HepG2 (cell line): Measurements from ENCODE around the gene SHANK2. TPM values are rescaled to one million over a fixed set of nuclear protein-coding genes. Genes with fewer than 3 reads are reported as not detected.

ENCODE experiments used
- MAFF ChIP-seq: IDR thresholded peaks from 2 replicates; pipeline ENCODE4 v1.6.1; 2011; ENCODE audit warnings: low read depth, low read length, improper control_type of control experiment
- MTF1 ChIP-seq: sonication (generic); formaldehyde crosslinking; IDR thresholded peaks from 2 replicates; pipeline ENCODE4 v1.5.0; 2020; ENCODE audit warnings: missing genetic modification reagents
- MXD4 ChIP-seq: IDR thresholded peaks from 2 replicates; pipeline ENCODE4 v1.6.1; 2016; ENCODE audit warnings: mild to moderate bottlenecking, missing biosample characterization, missing genetic modification reagents
- YEATS2 ChIP-seq: sonication (generic); formaldehyde crosslinking; IDR thresholded peaks from 2 replicates; pipeline ENCODE4 v1.4.0; 2020; ENCODE audit warnings: missing genetic modification reagents, borderline replicate concordance
- ZBTB42 ChIP-seq: sonication (generic); formaldehyde crosslinking; IDR thresholded peaks from 2 replicates; pipeline ENCODE4 v1.5.0; 2020; ENCODE audit warnings: mild to moderate bottlenecking, missing genetic modification reagents
- ZNF737 ChIP-seq: sonication (generic); formaldehyde crosslinking; IDR thresholded peaks from 2 replicates; pipeline ENCODE4 v1.5.0; 2020; ENCODE audit warnings: missing genetic modification reagents, mild to moderate bottlenecking, borderline replicate concordance
- ZNF747 ChIP-seq: sonication (generic); formaldehyde crosslinking; IDR thresholded peaks from 2 replicates; pipeline ENCODE4 v1.8.1; 2023; ENCODE audit warnings: missing genetic modification reagents, mild to moderate bottlenecking, borderline replicate concordance
- ZNF839 ChIP-seq: sonication (generic); formaldehyde crosslinking; IDR thresholded peaks from 2 replicates; pipeline ENCODE4 v1.4.0; 2020; ENCODE audit warnings: missing genetic modification reagents, mild to moderate bottlenecking, borderline replicate concordance
- ZSCAN30 ChIP-seq: sonication (generic); formaldehyde crosslinking; IDR thresholded peaks from 2 replicates; pipeline ENCODE4 v1.5.0; 2020; ENCODE audit warnings: mild to moderate bottlenecking, missing genetic modification reagents
- polyA plus RNA-seq, 8 experiments: library from polyadenylated mRNA; depleted of rRNA in 3 of 8; stranded (reverse) in 7 of 8; unstranded in 1 of 8; fragments of >200 nt; fragmentation: Illumina TruSeq in 4 of 8; extraction: Trizol in 4 of 8; gene quantifications; 2 replicates each; pipeline versions ENCODE4 v1.2.1 to v1.2.3, GENCODE V29; 2011 to 2016; ENCODE audit warnings: low read depth in 4 of 8, missing spikeins in 1 of 8, mixed read lengths in 1 of 8; ENCODE audit not compliant: insufficient read depth in 1 of 8
- total RNA-seq, 5 experiments: library from RNA; depleted of rRNA; stranded (reverse); fragments of >200 nt; fragmentation: Illumina TruSeq; extraction: Trizol; gene quantifications; 2 replicates each; pipeline ENCODE4 v1.2.3, GENCODE V29; 2016; ENCODE audit warnings: low read depth in 1 of 5
- TF ChIP-seq, protein P1 (sequence below): conservative IDR thresholded peaks from 2 replicates; pipeline ENCODE4 v1.6.1; 2018; ENCODE audit warnings: missing genetic modification reagents
- TF ChIP-seq, protein P2 (sequence below): sonication (generic); formaldehyde crosslinking; IDR thresholded peaks from 2 replicates; pipeline ENCODE4 v1.5.0; 2020; ENCODE audit warnings: mild to moderate bottlenecking, missing genetic modification reagents, borderline replicate concordance
- TF ChIP-seq, protein P3 (sequence below): sonication (generic); formaldehyde crosslinking; IDR thresholded peaks from 2 replicates; pipeline ENCODE4 v1.9.0; 2022; ENCODE audit warnings: missing genetic modification reagents, mild to moderate bottlenecking, borderline replicate concordance

SHANK2 gene
- total and polyA plus RNA-seq, 2 of the 13 experiments (the other 11 are each of a cell fraction or from before 2014, with no cell fraction given) = 10.2 to 13.0 TPM

DNA sequence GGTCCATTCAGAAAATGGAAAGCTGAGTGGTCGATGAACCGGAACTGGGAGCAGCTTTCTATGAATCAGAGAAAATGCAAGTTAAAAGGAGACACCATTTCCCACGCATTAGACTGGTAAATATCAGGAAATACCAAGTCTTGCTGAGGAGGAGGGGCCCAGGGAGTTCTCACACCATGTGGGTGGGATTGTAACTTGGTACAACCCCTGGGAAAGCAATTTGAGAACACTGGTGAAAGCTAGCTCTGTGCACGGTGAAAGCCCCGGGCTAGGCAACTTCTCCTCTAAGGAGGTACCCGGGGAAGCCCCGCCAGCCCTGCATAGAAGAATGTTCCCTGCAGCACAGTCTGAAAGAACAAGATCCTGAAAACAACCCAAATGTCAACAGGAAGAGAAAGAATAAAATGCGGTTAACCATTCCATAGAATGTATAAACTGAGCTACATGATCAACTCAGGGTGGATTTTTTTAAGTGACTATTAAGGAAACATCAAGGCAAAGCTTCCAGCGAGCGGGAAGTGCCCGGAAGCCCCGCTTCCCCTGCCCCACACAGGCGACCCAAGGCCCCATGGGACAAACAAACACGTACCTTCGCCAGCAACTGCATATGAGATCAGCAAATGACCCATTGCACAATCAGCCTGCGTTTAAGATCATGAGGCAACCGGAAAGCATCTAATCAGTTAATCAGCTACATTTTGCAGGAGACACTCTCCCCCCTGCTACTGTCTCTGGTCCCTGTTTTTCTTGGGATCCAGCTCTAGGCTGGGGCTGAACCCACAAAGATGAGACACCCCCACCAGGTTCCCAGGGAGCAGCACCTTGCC lies 11.3 kb downstream of the SHANK2 start (continued):
- TF ChIP-seq, protein P1, sequence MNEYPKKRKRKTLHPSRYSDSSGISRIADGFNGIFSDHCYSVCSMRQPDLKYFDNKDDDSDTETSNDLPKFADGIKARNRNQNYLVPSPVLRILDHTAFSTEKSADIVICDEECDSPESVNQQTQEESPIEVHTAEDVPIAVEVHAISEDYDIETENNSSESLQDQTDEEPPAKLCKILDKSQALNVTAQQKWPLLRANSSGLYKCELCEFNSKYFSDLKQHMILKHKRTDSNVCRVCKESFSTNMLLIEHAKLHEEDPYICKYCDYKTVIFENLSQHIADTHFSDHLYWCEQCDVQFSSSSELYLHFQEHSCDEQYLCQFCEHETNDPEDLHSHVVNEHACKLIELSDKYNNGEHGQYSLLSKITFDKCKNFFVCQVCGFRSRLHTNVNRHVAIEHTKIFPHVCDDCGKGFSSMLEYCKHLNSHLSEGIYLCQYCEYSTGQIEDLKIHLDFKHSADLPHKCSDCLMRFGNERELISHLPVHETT (CRISPR knock-in tag) = no peak
- TF ChIP-seq, protein P2, sequence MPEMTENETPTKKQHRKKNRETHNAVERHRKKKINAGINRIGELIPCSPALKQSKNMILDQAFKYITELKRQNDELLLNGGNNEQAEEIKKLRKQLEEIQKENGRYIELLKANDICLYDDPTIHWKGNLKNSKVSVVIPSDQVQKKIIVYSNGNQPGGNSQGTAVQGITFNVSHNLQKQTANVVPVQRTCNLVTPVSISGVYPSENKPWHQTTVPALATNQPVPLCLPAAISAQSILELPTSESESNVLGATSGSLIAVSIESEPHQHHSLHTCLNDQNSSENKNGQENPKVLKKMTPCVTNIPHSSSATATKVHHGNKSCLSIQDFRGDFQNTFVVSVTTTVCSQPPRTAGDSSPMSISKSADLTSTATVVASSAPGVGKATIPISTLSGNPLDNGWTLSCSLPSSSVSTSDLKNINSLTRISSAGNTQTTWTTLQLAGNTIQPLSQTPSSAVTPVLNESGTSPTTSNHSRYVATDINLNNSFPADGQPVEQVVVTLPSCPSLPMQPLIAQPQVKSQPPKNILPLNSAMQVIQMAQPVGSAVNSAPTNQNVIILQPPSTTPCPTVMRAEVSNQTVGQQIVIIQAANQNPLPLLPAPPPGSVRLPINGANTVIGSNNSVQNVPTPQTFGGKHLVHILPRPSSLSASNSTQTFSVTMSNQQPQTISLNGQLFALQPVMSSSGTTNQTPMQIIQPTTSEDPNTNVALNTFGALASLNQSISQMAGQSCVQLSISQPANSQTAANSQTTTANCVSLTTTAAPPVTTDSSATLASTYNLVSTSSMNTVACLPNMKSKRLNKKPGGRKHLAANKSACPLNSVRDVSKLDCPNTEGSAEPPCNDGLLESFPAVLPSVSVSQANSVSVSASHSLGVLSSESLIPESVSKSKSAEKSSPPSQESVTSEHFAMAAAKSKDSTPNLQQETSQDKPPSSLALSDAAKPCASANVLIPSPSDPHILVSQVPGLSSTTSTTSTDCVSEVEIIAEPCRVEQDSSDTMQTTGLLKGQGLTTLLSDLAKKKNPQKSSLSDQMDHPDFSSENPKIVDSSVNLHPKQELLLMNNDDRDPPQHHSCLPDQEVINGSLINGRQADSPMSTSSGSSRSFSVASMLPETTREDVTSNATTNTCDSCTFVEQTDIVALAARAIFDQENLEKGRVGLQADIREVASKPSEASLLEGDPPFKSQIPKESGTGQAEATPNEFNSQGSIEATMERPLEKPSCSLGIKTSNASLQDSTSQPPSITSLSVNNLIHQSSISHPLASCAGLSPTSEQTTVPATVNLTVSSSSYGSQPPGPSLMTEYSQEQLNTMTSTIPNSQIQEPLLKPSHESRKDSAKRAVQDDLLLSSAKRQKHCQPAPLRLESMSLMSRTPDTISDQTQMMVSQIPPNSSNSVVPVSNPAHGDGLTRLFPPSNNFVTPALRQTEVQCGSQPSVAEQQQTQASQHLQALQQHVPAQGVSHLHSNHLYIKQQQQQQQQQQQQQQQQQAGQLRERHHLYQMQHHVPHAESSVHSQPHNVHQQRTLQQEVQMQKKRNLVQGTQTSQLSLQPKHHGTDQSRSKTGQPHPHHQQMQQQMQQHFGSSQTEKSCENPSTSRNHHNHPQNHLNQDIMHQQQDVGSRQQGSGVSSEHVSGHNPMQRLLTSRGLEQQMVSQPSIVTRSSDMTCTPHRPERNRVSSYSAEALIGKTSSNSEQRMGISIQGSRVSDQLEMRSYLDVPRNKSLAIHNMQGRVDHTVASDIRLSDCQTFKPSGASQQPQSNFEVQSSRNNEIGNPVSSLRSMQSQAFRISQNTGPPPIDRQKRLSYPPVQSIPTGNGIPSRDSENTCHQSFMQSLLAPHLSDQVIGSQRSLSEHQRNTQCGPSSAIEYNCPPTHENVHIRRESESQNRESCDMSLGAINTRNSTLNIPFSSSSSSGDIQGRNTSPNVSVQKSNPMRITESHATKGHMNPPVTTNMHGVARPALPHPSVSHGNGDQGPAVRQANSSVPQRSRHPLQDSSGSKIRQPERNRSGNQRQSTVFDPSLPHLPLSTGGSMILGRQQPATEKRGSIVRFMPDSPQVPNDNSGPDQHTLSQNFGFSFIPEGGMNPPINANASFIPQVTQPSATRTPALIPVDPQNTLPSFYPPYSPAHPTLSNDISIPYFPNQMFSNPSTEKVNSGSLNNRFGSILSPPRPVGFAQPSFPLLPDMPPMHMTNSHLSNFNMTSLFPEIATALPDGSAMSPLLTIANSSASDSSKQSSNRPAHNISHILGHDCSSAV (CRISPR knock-in tag) = no peak
- no peak for TF ChIP-seq ZSCAN30 (CRISPR knock-in tag)
- no peak; the same call in 1 of the 2 replicates for TF ChIP-seq MXD4
- TF ChIP-seq, protein P3, sequence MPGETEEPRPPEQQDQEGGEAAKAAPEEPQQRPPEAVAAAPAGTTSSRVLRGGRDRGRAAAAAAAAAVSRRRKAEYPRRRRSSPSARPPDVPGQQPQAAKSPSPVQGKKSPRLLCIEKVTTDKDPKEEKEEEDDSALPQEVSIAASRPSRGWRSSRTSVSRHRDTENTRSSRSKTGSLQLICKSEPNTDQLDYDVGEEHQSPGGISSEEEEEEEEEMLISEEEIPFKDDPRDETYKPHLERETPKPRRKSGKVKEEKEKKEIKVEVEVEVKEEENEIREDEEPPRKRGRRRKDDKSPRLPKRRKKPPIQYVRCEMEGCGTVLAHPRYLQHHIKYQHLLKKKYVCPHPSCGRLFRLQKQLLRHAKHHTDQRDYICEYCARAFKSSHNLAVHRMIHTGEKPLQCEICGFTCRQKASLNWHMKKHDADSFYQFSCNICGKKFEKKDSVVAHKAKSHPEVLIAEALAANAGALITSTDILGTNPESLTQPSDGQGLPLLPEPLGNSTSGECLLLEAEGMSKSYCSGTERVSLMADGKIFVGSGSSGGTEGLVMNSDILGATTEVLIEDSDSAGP (CRISPR knock-in tag) = peak; percentile 63
- TF ChIP-seq ZNF839 (CRISPR knock-in tag) = no peak
- TF ChIP-seq ZNF747 = peak; percentile 75
- TF ChIP-seq MAFF = no peak
- peak; percentile 72; the same call in 1 of the 2 replicates for TF ChIP-seq YEATS2
- no peak for TF ChIP-seq MTF1 (CRISPR knock-in tag)
- TF ChIP-seq ZNF737 (CRISPR knock-in tag) = no peak
- no peak for TF ChIP-seq ZBTB42 (CRISPR knock-in tag)
